NCI-H2227 (cell line): ENCODE results near the gene SYTL2.

ENCODE experiments used
- DNase-seq: peaks from one replicate; lab custom pipeline; 2025; ENCODE audit not compliant: unreplicated experiment; lab: John Stamatoyannopoulos, UW

SYTL2 gene

GRCh38 chr11:85827748-85828639 lies 17.1 kb upstream of the SYTL2 start:
- no peak for DNase-seq

DNA sequence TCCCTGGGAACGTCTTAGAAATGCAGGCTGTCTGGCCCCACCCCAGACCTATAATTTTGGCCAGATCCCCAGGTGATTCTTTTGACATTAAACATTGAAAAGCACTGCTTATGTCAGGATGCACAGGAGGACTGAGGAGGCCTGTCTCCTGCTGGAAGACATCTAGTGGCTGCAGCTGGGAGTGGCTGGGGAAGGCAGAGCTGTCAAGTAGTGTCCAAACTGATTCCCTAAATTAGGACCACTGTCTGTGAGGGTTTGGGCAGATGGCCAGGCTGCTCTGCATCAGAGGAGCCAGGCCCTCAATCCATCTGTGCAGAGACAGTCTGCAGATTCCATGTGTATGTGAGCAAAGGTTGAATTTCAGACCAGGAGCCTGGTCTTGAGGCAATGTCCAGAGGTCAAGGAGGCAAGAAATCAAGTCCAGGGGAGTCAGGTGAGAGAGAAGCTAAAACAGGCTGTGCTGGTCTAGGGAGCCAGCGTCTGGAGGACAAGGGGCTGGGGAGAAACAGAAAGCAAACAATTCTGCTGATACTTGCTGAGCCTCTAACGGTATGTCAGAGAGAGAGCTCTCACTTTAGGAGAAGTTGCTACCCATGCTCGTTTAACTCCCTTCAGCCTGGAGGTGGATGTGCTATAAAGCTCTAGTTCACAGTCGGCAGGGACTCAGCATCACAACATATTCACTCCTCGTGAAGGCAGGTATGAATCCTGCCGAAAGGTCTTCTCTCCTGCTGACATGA lies 15.3 kb upstream of the SYTL2 start:
- DNase-seq = peak; percentile 27

- no peak for DNase-seq
These were observed 14.7 kb upstream of the SYTL2 start for GRCh38 chr11:85825616-85826015.

DNA sequence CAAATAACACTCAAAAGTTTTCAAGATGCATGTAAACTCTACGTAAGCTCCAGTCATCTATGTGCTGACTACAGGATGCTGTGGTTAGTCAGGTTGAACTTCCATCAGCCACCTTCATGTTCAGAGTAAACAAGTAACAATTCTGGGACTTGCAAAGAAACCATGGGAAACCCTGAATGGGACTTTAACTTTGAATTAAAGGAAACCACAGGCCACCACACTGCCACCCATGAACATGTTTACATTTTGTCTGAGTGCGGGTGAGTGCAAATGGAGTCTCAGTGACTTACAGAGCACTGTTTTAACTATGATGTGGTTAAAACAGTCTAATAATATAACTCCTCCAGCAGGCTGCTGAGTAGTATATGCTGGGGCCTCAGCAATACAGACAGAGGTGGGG lies 12.9 kb upstream of the SYTL2 start:
- DNase-seq = no peak

DNA sequence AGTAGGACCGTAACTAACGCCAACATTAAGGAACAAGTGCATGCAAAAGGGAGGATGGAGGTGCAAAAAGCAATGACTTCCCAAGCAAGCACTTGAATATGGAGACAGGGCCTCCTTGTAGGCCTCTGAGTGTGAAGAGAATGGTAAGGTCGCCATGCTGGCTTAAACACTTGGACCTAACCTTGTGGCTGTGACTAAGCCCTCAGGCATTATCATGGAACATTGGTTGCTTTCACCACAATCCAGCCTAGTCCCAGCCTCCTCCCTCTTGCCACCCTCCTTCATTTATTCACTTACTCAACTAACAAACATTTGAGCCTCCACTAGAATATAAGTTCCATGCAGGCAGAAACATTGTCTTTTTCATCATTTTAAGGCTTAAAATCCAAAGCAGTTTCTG lies 11.9 kb upstream of the SYTL2 start:
- no peak for DNase-seq

DNA sequence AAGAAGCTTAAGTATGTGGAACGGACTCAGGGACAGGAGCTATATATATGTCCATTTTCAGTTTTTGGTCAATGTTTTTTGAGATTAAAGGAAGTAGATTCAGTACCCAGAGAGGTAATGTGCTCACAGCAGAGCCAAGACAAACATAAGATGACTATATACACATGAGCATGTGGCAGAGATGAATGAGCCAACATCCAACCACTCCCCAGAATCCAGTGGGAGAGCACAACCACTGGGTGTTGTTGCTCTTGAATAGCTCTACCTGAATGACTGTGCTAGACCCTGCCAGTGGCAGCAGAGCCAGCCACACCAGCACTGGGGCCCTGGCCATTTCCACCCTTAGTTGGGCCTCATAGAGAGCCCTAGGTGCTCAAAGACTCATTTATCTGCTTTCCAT lies 10.7 kb upstream of the SYTL2 start:
- DNase-seq = no peak

DNA sequence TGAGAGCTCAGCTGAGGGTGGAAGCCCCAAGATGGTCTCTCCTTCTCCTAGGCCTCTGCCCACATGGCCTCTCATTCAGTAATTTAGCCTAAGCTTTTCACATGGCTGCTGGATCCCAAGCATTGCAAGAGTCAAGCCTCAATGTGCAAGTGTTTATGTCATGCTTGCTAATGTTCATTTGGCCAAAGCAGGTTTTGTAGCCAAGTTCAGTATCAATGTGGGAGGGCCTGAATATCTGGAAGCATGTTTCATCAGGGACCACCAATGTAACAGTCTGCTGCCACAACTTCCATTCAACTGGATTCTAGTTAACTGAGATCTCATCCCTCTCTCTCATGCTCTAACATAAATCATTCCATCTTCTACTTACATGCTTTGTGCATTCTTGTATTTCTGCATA lies 8.5 kb upstream of the SYTL2 start:
- no peak for DNase-seq

DNA sequence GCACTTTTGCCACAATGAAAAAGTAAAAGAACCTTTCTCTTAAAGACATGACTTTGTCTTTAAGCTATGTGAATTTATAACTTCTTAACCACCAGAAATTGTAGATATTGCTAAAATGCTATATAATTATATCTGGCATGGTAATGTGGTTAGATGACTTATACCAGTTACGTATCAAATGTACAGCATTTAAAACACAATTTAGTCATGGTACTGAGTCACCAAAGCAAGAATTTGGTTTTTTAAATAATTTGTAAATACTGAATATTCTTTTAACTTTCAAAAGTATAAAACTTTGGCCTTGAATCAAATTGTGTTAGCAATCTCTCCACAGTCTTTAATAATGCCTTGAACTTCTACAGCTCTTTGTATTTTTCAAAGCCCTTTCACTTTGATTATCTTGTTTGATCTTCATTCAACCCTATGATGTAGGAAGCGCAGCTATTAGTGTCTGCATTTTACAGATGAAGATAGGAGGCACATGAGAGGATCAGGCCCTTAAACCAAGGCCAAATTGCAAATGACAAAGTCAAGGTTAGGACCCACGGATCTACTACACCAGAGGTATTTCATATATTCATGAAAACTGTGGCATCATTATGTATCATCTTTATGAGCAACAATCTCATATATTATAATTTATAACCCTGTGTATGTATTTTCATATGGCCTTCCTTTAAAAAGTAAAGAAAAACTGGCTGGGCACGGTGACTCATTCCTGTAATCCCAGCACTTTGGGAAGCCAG lies 4.4 kb upstream of the SYTL2 start:
- DNase-seq = no peak

DNA sequence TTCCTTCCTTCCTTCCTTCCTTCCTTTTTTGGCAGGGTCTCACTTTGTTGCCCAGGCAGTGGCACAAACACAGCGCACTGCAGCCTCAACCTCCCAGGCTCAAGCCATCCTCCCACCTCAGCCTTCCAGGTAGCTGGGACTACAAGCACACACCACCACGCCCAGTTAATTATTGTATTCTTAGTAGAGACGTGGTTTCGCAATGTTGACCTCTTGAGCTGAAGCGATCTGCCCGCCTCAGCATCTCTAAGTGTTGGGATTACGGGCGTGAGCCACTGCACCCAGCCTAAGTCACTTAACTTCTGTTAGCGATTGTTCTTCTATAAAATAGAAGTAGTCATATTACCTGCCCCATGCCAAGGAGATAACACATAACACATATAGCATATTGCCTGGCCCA lies 2.8 kb upstream of the SYTL2 start:
- peak; percentile 32 for DNase-seq

- no peak for DNase-seq
These were observed 683 bp upstream of the SYTL2 start for GRCh38 chr11:85811624-85812023.

- no peak for DNase-seq
These were observed 445 bp downstream of the SYTL2 start for GRCh38 chr11:85810521-85810870.

DNA sequence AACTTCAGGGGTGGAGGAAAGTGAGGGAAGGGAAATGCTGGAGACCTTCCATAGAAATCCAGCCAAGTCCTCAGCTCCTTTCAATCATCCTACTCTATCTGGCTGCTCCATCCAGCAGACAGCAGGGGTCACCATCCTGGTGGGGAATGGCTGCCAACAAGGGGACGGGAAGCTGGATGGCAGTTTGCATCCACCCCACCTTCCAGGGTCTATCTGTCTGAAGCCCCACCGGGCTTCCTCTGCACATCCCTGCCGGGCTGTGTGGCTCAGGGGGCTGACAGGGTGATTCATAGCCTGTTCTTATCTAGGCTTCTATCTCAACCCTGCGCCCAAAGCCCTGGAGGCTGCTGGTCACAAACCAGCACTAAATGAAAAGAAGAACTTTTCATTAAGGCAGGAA lies 1.1 kb downstream of the SYTL2 start:
- peak; percentile 22 for DNase-seq

GRCh38 chr11:85809191-85809590 lies 1.8 kb downstream of the SYTL2 start:
- no peak for DNase-seq

DNA sequence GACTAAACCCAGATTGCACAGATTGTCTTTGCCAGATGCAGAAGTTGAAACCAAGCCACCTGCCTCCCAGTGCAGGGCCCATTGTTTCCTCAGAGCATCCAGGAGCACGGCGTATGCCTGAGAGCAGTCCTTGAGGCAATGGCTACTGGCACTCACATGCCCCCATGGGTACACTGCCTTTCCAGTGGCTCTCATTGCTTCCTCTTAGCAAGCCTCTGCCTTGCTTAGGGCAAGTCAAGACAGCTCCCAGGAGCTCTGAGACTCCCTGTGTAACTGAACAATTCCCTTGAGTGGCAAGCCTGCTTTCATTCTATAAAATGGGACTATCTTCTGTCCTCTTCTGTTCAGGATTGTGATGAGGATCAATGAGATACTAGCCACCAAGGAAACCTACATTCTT lies 4.1 kb downstream of the SYTL2 start:
- DNase-seq = no peak

- DNase-seq = no peak
These were observed 4.9 kb downstream of the SYTL2 start for GRCh38 chr11:85806016-85806415.

GRCh38 chr11:85805387-85805786 lies 5.6 kb downstream of the SYTL2 start:
- DNase-seq = no peak

DNA sequence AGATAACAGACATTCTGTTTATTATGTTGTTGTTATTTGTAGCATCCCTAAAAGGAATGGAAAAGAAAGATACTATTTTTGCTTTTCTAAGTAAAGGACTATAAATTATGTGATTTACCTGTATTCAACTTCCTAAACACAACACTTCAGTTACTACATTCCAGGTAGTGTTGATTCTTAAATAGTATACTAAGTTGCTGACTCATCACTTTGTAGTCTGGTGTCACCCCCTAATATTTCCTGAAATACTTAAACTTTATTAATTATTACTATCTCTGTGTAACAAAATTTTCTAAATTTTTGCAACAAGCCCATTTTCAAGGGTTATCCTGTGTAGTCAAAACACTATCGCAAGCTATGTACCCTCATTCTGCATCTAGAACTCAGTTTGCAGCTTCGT lies 7.0 kb downstream of the SYTL2 start:
- DNase-seq = no peak

DNA sequence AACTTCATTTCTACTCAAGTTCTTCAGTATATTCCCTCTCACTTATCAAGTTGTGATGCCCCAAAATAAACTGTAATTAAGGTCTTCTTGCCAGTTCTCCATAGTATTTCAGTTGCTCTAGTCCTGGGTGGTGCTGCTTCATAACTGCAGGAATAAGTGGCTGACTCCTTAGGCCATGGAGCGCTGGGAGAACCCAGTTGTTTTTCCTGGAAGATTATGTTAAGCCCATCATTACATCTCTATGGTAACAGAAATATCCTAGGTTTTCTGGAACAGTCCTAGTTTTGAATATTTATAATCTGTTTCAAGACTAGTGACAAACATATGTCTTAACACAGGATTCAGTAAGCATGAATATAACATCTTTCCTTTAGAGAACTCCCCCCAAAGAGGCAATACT lies 7.6 kb downstream of the SYTL2 start:
- no peak for DNase-seq

GRCh38 chr11:85801527-85801926 lies 9.4 kb downstream of the SYTL2 start:
- no peak for DNase-seq

DNA sequence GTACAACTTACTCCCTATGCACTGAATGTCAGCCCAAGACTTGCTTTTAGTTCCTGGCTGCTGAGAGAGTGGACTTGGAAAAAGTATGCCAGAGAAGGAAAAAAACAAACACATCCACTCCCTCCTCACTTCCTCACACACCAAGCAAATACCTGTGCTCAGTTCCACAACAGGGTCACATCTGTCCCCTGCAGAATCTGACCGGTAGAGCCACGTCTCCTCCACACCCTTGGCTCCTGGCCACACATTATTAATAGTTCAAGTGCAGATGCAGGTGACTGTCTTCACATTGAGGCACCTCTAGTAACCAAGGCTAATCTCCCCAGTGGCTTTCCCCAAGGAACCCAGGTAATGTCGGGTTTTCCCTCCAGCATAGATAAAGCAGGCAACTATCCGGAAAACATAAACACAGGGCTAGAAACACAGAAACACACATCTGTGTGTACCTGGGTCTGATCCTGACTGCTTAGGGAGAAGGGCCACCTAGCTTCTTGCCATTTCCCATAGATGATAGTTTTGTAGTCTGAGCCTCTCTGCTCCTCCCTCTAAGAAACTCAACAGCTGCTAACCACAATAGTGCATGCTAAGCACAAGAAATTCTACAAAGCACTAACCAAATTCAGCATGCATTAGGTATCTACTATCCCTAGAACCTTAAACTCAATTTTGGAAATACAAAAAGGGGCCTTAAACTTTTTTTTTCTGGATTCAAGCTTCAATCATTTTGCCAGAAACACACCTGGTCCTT lies 10.2 kb downstream of the SYTL2 start:
- no peak for DNase-seq

DNA sequence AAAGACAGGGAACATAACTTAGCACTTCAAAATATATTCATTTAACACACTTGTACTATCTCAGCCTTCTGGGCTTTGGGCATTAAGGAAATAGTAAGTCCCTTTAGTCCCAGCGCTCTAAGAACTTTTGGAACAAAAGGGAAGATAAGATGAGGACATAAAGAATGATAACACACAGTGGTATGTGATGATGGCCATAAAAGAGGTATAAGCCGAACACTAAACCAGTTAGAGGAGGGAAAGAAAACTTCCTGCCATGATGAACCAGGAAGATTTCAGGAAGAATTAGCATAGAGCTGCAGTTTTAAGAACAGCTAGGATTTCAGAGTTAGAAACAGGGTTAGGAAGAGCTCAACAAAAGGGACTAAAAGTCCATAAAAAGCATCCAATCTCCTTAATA lies 11.8 kb downstream of the SYTL2 start:
- no peak for DNase-seq
